HG02610 (cell line): Measurements from ENCODE around the gene OR4F15.
"Not testable (repeated sequence)": the region's sequence is repeated elsewhere in the genome, so short reads cannot be mapped to it uniquely, and the experiment has no call there.

Experiments used
- ATAC-seq: cut with Tn5 transposase; IDR thresholded peaks from one replicate; pipeline ENCODE4 v1.9.1; 2021; ENCODE audit warnings: mild to moderate bottlenecking, moderate library complexity; ENCODE audit not compliant: unreplicated experiment

Gene OR4F15, protein sequence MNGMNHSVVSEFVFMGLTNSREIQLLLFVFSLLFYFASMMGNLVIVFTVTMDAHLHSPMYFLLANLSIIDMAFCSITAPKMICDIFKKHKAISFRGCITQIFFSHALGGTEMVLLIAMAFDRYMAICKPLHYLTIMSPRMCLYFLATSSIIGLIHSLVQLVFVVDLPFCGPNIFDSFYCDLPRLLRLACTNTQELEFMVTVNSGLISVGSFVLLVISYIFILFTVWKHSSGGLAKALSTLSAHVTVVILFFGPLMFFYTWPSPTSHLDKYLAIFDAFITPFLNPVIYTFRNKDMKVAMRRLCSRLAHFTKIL

DNA sequence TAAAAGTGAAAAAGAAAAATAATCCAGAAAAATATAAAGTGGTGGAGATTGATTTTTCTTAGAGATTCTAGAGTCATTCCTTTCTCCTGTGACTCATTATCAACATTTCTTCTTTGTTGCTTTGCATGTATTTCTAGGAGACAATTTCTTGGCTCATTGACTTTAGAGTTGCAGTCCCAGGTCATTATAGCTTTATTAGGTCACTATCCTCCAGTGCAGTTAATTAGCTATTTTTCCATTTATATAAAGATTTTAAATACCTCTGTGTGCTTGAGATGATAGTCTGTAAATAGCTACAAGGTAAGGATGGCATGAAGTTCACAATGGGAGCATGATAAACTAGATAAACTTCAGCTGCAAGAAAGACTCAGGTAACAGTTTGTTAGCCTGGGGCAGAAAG, at the start of gene OR4F15:
OR4F15 (plus strand) TSS at position 301 of the 400 bp plus-strand sequence. CDS start 5,985 bp downstream, outside the sequence.
- no peak for ATAC-seq

DNA sequence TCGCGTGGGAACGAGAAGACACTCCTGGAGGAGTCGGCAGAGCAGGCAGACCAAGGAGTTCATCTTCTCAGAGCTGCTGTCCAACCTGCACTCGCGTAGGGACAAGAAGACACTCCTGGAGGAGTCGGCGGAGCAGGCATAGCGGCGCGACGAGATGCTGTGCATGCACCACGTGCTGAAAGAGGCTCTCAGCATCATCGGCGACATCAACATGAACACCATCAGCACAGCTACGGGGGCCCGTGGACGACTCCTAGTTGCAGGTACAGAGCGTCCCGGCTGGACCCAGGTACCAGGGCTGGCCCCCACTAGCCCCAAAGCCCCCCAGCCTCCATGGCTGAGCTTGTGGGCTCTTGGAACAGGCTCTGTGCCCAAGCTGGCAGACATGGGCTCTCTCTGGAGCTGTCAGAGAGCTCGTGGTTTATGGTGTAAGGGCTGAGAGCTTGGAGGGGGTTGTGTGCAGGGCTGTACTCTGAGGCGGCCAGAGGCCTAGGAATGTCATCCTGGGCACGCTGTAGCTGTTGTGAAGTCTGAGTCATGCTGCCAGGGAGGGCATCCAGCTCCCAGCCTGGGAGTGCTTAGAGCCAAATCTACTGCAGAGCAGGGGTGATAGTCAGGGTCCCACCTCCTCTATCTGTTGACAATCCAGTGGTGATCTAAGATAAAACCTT, 47.2 kb upstream of the OR4F15 start:
- not testable (repeated sequence) for ATAC-seq

DNA sequence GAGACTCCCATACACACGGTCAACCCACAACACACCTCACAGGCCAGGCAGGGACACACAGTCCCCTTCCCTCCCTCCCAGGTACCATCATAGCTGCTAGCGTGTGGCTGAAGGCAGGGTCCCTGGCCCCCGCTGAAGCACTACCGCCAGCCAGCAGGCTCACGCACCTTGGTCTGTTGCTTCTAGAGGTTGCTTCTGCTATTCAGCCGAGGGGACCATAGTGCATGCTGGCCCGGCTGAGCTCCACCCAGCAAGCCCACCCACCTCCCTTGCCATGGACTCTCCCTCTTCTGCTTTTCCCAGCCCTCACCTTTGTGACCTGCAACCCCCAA, 46.7 kb upstream of the OR4F15 start:
- not testable (repeated sequence) for ATAC-seq

DNA sequence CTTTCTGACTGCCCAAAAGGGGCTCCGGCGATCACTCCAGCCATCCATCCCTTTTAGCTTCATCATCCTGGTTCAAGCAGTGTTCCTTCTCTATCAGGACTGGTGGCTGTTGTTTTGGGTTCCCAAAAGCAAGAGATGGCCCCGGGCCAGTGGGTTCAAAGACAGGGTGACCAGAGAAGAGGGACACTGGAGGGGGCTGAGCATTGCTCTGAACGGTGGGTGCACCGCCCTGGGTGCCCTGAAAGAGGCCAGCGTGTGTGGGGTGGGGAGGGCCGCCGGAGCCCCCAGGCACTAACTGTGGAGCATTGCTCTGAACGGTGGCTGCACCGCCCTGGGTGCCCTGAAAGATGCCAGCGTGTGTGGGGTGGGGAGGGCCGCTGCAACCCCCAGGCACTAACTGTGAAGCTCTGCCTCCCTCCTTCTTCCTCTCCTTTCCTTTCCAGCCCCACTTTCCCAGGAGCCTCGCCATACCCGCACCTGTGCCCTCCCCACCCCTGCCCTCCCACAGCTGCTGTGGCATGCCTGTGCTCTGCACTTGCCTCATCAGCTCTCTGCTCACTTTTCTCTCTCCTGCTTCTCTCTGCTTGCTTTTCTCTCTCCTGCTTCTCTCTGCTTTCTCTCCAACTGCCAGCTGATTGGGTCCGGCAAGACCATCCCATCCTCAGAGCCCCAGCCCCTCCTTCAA, 46.1 kb upstream of the OR4F15 start:
- no peak for ATAC-seq

DNA sequence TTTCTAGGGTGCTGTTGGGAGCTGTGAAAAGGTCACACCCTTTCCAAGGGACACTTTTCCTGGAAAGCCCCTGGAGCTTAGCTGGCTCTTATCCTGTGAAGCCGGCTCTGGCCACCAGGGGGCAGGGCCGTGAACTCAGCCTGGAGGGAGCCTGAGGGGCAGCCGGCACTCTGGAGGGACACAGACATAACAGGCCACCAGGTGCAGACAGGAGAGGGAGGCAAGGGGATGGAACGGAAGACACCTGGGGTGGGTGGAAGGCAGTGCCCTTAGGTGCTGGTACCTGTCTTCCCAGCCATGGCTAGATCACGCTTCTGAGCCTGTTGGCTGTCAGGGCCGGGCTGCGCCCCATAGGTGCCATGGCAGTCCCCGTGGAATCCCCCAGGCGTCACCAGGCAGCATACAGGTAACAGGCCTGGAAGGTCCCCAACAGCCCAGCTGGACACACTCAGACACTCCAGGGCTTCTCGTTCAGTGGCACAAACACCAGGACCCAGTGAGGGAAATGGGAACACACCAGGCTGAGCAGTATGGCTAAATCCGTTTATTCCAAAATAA, 44.8 kb upstream of the OR4F15 start:
- ATAC-seq = not testable (repeated sequence)

DNA sequence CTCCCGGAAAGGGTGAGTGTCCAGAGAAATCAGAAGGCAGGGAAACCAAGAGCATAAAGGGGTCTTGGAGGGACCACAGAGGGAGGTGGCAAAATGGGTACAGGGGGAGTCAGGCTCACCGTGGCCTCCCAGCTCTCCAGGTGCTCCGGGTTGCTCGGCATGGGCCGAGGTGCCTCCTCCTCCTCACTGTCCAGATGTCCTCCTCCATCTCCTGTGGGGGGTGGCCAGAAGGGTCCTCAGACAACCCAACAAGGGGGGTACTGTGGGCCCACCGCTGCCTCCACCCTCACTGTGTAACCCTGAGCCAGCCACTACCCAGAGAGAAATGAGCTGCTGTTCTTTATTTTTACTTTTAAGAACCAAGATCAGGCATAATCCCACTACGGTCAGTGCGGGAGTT, 39.1 kb upstream of the OR4F15 start:
- ATAC-seq = no peak

DNA sequence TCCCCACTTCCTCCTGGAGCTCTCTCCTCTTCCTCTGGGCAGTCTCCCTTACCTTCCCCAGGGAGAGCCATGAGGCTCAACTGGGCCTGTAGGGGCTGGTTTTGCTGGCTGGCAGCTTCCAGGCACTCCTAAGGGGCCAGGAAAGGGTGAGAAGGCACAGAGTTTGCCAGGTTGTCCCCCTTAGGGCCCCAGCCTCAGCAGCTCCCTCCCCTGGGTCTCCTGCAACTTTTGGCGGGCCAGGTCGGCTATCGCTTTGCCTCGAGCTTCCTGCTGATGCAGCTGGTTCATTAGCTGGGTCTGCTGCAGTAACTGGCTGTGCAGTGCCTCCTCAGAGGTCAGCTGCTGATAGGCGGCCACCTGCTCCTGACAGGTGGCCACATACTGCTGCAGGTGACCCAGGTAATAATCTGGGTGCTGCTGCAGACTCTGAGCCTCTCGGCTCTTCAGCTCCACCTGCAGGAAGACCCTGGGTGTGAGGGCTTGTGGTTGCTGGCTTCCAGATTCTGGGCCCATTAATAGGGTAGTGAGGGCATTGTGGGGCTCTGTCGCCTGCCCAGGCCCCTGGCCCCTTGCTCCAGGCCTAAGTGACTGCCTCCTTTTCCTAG, 38.4 kb upstream of the OR4F15 start:
- ATAC-seq = no peak

DNA sequence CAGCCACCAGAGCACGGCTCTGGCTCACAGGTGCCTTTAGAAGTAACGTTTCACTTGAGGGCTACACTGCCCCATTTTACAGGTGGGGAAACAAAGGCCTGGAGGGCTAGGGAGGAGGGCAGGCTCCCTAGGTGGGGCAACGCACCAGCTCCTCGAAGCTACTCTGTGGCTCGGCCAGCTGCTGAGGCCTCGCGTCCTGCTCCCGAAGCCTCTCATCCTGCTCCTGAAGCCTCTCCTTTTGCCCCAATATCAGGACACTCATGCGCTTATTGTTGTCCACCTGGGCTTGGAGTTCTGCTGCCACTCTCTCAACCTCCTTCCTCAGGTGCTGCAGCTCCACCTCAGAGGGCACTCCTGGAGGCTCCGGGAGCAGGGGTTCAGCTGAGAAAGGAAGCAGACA, 36.9 kb upstream of the OR4F15 start:
- ATAC-seq = no peak

DNA sequence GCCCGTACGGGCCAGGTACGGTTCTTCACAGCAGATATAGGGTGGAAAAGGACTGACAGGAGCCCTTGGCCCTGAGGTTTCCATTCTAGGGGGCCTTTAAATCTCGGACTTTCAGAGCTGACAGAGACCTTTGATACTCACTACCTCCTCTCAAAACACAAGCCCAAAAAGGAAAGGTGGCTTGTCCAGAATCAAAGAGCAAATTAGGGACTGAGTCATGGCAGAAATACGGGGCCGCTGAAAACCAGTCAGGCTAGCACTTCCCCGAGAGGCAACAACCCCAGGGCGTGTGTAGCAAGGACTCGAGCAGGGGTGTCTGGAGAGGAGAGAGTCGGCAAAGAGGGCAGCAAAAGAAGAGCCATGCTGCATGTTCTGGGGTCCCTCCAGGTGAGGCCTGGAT, 33.4 kb upstream of the OR4F15 start:
- ATAC-seq = not testable (repeated sequence)

DNA sequence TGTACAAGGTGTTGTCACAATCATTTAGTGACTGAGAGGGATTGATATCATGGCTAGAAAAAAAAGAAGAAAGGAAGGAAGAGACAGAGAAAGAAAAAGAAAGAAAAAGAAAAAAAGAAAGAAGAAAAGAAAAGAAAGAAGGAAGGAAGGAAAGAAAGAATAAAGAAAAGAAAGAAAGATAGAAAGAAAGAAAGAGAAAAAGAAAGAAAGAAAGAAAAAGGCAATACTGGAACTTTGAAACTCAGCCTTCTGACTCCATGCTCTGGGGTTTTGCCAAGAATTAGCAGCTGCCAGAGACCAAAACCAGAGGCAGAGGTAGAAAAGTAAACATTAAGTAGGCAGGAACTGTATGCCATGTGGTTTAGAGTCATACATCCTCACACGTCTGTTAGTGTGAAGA, 31.8 kb upstream of the OR4F15 start:
- ATAC-seq = not testable (repeated sequence)

DNA sequence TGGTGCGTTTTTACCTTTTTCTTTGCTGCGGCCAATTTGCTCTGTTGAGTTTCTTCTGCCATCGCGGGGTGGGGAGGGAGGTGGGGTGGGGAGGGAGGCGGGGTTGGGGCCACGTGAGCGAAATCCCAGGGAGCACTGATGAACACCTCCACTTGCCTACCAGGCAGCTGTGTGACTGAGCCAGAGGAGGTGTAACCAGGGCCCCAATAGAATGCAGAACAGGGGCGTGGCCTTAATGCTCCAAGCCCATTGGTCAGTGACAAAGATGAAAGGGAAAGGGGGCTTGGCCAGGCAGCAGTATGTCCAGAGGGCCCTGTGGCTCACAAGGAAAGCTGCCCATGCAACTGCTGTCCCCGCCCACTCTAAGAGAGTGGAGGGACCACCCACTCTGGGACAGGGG, 30.1 kb upstream of the OR4F15 start:
- no peak for ATAC-seq

DNA sequence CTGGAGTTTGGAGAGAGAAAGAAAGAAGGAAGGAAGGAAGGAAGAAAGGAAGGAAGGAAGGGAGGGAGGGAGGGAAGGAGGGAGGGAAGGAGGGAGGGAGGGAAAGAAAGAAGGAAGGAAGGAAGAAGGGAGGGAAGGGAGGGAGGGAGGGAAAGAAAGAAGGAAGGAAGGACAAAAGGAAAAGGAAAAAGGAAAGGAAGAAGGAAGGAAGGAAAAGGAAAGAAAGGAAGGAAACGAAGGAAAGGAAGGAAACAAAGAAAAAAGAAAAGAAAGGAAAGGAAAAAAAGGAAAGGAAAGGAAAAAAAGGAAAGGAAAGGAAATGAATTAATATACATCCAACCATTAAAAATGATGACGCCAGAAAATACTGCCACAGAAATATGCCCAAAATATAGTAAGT, 27.4 kb upstream of the OR4F15 start:
- ATAC-seq = no peak

DNA sequence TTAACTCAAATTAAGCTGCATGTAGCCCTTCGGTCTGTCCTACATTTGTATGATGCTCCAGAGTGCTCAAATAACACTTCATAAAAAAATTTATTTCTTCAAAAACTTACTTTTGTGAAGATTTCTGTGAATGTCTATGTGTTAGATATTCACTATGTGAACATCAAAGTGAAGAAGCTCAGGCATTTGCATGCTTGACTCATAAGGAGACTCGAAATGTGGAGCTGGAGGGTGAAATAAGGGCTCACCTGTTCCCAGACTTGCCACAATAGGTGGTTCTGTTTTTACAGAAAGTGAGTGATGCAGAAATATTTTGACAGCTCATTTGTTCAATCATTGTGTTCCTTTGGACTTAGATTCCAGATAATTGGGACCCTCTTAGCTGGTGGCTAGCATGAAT, 25.6 kb upstream of the OR4F15 start:
- ATAC-seq = not testable (repeated sequence)

DNA sequence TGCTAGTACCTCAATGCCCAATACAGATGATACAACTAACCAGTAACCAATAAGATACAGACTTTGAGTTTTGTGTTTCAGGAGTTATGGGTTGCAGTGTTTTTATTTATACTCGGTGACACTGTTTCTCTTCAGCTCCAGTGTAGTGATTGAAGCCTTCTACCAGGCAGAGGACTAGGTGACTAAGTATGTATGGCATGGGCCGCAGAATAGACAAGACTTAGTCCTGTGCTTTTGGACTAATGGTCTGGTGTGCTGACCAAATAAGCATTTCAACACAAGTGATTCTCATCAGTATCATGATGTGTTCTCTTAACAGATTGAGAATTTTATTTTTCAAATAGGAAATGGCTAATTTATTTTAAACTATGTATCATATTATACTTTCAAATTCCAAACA, 24.0 kb upstream of the OR4F15 start:
- not testable (repeated sequence) for ATAC-seq

DNA sequence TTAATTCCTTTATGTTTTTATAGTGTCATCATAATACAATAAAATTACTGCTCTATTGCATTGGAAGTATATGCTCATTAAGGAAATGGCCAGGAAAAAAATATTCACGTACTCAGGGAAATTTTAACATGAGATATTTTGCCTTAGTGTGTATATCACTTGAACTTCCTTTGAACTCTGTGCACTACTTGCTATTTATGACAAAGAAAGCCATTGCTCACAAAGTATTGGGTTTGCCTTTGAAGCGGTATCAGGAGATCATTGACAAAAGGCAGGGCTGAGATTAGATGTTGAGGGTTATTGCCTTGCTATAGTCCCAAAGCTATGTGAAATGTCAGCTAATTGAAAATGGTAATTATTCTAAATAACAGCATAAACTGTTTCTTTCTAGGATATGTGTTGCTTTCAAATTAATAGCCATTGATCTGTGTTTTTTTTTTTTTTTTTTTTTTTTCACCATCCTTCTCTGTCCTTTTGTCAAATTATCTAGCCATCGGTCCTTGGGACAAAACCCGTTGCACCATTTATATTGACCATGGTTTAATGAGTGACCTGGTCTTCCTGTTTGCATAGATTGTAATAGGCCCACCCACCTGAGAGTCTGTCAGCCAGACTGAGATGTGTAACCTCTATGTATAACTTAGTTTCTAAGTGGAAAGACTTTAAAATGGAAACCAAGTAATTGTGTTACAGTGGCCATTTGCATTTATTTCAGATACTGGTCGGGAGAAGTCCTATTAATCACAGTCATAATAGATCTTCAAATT, 23.3 kb upstream of the OR4F15 start:
- ATAC-seq = not testable (repeated sequence)

DNA sequence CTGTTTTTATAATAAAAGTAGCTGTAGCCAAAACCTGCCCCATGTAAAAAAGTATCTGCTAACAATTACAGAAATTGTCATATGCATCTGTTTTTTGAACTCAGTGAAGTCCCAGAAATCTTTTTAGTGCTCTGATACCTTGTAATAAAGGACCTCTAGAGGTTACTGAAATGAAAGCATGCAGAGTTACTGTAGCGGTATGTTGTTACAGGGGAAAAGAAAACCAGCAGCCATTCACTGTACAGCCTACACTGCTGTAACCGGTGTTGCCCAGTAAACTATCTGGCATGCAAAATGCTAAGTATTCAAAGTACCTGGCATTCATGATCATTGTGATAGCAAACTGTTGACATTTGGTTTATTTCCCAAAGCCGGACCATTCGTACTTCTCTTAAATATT, 21.3 kb upstream of the OR4F15 start:
- ATAC-seq = not testable (repeated sequence)

DNA sequence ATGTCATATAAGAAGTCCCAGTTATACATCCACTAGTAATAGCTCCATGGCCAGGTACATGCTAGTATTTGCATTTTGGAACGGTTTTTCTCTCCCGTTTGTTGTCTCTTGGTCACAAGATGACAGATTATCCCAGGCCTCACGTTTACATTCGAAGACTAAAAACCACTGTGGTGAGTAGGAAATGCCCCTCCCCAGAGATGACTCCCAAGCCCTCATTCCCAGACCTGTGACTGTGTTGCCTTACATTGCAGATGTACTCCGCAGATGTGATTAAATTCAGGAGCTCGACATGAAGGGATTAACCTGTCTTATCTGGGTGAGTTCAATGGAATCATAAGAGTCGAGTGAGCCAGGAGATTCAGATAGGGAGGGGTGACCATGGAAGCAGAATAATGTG, 18.0 kb upstream of the OR4F15 start:
- ATAC-seq = not testable (repeated sequence)

DNA sequence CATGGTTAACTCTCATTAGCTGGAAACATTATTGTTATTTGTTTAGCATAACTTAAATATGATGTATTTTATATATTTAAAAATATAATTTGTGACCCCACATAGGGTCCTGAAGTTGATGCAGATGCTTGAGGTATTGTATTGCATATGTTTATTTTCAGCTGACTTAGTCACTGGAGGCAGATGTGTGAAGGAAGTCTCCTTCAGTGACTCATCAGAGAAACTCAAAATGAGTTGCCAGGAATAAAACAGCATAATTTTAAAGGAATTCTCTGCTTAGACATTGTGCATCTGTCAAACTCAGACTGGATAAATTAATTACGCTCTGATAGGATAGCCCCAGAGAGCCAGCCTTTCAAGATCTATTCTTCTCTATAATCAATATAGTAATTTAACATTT, 16.5 kb upstream of the OR4F15 start:
- ATAC-seq = no peak

DNA sequence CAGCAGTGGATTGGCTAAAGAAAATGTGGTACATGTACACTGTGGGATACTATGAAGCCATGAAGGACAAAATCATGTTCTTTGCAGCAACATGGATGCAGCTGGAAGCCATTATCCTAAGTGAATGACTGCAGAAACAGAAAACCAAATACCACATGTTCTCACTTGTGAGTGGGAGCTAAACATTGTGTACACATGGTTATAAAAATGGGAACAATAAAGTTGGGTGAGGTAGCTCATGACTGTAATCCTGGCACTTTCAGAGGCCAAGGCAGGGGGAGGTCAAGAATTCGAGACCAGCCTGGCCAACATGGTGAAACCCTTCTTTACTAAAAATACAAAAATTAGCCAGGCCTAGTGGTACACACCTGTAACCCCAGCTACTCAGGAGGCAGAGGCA, 12.3 kb upstream of the OR4F15 start:
- ATAC-seq = no peak

DNA sequence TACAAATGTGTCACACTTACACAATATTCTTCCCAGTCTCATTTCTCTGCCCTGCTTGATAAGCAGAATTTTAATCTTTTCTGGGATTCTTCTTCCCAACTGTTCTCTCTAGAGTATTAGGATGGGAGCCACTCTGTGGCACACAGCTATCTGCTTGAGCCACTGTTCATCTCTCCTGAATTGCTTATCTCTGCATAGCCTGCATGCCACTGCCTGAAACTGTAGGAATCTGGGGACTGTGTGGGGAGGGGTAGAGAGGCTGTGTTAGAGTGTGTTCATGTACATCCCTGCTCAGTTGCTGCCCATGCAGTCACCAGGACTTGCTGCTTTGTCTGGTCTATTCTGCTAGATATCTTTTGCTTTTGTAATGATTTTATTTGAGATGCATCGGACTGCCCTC, 11.0 kb upstream of the OR4F15 start:
- ATAC-seq = no peak

DNA sequence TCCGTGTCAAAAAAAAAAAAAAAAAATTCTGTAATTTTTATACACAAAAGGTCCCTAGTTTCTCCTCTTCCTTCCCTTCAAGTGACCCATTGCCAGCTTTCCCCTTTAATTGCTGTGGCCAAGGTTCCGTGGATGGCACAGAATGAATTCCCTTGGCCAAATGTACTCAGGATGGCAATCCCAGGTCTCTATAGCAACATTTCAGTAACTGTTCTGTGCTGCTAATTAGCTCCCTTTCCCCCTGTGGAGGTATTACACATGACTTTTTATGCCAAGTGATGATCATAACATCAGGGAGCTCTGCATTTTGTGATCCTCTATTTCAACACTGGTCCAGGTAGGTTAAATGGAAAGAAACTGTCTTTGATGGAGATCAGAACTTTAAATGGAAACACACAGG, 8.8 kb upstream of the OR4F15 start, which contains the start of gene OR4F6:
OR4F6 (plus strand) TSS at position 301 of the 400 bp plus-strand sequence. CDS start 2,211 bp downstream, outside the sequence.
- no peak for ATAC-seq
